Ishikawa (cell line): ENCODE measurements around the gene CNEP1R1.
A peak's percentile ranks its signal among the peaks of the same experiment; 100 is the strongest.

Experiments used
- CEBPB ChIP-seq: IDR thresholded peaks from 2 replicates; pipeline ENCODE4 v1.6.1; 2012
- CREB1 ChIP-seq: IDR thresholded peaks from 2 replicates; pipeline ENCODE4 v1.6.1; 2012; ENCODE audit warnings: low read depth
- EGR1 ChIP-seq: IDR thresholded peaks from 2 replicates; pipeline ENCODE4 v1.6.1; 2012
- EP300 ChIP-seq: IDR thresholded peaks from 2 replicates; pipeline ENCODE4 v1.6.1; 2012; ENCODE audit warnings: borderline replicate concordance
- FOXM1 ChIP-seq: IDR thresholded peaks from 2 replicates; pipeline ENCODE4 v1.6.1; 2012; ENCODE audit warnings: low read depth, borderline replicate concordance
- NFIC ChIP-seq: IDR thresholded peaks from 2 replicates; pipeline ENCODE4 v1.6.1; 2012
- RAD21 ChIP-seq: IDR thresholded peaks from 2 replicates; pipeline ENCODE4 v1.6.1; 2012; ENCODE audit warnings: low read depth
- TAF1 ChIP-seq: IDR thresholded peaks from 2 replicates; pipeline ENCODE4 v1.6.1; 2012; ENCODE audit warnings: low read depth, mild to moderate bottlenecking
- TCF12 ChIP-seq: IDR thresholded peaks from 2 replicates; pipeline ENCODE4 v1.6.1; 2012; ENCODE audit warnings: low read depth
- TEAD4 ChIP-seq: IDR thresholded peaks from 2 replicates; pipeline ENCODE4 v1.6.1; 2012
- USF1 ChIP-seq: IDR thresholded peaks from 2 replicates; pipeline ENCODE4 v1.6.1; 2012
- YY1 ChIP-seq: IDR thresholded peaks from 2 replicates; pipeline ENCODE4 v1.6.1; 2012; ENCODE audit warnings: low read depth
- ZBTB7A ChIP-seq: IDR thresholded peaks from 2 replicates; pipeline ENCODE4 v1.6.1; 2012; ENCODE audit warnings: low read depth
- TF ChIP-seq, protein P1 (sequence below): IDR thresholded peaks from 2 replicates; pipeline ENCODE4 v1.6.1; 2012; ENCODE audit warnings: low read depth, mild to moderate bottlenecking
- TF ChIP-seq, protein P2 (sequence below): IDR thresholded peaks from 2 replicates; pipeline ENCODE4 v1.6.1; 2012

The CNEP1R1 gene

DNA sequence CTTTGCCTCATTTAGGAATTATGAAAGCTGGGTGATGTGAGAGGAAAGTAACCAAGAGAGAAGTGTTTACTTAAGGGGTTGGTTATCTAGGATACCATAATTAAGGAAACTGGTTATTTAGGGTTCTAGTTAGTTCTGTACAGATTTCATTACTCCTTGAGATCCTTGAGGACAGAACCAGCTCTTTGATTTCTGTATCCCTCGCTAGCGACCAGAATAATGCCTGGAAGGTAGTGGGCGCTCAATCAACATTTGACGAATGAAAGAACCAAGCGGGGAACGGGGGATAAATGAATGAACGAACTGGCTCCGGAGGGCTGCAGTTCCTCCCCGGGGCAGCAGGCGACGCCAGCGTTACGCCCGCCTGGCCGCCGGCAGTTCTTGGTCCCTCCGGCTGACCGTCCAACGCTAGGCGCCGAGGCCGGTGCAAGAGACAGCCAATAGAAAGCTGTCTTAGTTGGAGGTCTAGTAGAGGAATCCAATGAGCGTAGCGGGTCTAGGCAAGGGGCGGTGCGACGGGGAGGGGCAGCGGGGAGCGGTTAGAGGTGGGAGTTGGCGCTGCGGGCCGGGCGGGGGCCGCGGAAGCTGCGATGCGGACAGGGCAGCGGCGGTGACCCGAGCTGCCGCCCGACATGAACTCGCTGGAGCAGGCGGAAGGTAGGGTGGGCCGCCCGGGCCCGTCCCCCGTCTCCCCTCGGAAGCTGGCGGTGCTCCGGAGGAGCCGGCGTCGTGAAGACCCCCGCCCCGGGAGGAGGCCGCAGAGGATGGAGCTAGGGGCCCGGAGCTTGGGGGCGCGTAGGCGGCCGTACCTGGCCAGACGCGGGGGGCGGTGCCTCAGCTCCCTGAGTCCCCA lies at the start of gene CNEP1R1:
TSS of gene CNEP1R1 (plus strand) at position 542 of the 853 bp plus-strand sequence. CDS start at position 633, 91 bp downstream.
- peak; percentile 17; the same call in 1 of the 2 replicates for TF ChIP-seq USF1
- no peak for TF ChIP-seq EP300
- TF ChIP-seq NFIC = no peak
- TF ChIP-seq FOXM1 = peak; percentile 27; the same call in 1 of the 2 replicates
- TF ChIP-seq TEAD4 = no peak
- peak; percentile 64 for TF ChIP-seq TCF12
- TF ChIP-seq TAF1 = peak; percentile 56
- TF ChIP-seq, protein P1, sequence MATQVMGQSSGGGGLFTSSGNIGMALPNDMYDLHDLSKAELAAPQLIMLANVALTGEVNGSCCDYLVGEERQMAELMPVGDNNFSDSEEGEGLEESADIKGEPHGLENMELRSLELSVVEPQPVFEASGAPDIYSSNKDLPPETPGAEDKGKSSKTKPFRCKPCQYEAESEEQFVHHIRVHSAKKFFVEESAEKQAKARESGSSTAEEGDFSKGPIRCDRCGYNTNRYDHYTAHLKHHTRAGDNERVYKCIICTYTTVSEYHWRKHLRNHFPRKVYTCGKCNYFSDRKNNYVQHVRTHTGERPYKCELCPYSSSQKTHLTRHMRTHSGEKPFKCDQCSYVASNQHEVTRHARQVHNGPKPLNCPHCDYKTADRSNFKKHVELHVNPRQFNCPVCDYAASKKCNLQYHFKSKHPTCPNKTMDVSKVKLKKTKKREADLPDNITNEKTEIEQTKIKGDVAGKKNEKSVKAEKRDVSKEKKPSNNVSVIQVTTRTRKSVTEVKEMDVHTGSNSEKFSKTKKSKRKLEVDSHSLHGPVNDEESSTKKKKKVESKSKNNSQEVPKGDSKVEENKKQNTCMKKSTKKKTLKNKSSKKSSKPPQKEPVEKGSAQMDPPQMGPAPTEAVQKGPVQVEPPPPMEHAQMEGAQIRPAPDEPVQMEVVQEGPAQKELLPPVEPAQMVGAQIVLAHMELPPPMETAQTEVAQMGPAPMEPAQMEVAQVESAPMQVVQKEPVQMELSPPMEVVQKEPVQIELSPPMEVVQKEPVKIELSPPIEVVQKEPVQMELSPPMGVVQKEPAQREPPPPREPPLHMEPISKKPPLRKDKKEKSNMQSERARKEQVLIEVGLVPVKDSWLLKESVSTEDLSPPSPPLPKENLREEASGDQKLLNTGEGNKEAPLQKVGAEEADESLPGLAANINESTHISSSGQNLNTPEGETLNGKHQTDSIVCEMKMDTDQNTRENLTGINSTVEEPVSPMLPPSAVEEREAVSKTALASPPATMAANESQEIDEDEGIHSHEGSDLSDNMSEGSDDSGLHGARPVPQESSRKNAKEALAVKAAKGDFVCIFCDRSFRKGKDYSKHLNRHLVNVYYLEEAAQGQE = no peak
- peak; percentile 46 for TF ChIP-seq YY1
- no peak for TF ChIP-seq CEBPB
- peak; percentile 53 for TF ChIP-seq EGR1
- TF ChIP-seq, protein P2, sequence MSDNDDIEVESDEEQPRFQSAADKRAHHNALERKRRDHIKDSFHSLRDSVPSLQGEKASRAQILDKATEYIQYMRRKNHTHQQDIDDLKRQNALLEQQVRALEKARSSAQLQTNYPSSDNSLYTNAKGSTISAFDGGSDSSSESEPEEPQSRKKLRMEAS = peak; percentile 55
- no peak for TF ChIP-seq CREB1
- TF ChIP-seq ZBTB7A = no peak; the same call in 1 of the 2 replicates
- peak; percentile 90 for TF ChIP-seq RAD21

DNA sequence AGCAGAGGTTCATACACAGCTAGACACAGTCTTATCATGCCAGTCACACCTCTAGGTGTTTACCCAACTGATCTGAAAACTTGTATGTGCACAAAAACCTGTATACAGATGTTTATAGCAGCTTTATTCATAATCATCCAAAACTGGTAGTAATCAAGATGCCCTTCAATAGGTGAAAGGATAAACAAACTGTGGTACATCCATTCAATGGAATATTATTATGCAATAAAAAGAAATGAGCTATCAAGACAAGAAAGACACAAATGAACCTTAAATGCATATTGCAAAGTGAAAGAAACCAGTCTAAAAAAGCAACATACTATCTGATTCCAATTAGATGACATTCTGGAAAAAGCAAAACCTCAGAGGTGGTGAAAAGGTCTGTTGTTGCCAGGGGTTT lies 47.6 kb upstream of the CNEP1R1 start:
- TF ChIP-seq RAD21 (no peak), ZBTB7A (no peak), TEAD4 (no peak), EGR1 (no peak), FOXM1 (no peak), CEBPB (no peak), YY1 (no peak), TCF12 (no peak), EP300 (no peak), NFIC (no peak), TAF1 (no peak), USF1 (no peak), CREB1 (no peak)
- TF ChIP-seq, protein P2 = no peak
- TF ChIP-seq, protein P1 = no peak

- TF ChIP-seq TCF12 = no peak
- TF ChIP-seq USF1 = no peak
- TF ChIP-seq TAF1 = no peak
- TF ChIP-seq YY1 = no peak
- no peak for TF ChIP-seq RAD21
- TF ChIP-seq, protein P1 = no peak
- TF ChIP-seq CEBPB = no peak
- no peak for TF ChIP-seq FOXM1
- TF ChIP-seq CREB1 = no peak
- TF ChIP-seq, protein P2 = no peak
- no peak for TF ChIP-seq NFIC
- no peak for TF ChIP-seq TEAD4
- TF ChIP-seq EGR1 = no peak
- TF ChIP-seq EP300 = no peak
- TF ChIP-seq ZBTB7A = no peak
Observed at GRCh38 chr16:49978569-49979326, 46.3 kb upstream of the CNEP1R1 start.
